ENCODE measurements around the gene DRAP1. TPM values are rescaled to one million over a fixed set of nuclear protein-coding genes. Genes with fewer than 3 reads are reported as not detected.

DRAP1 gene
- total and polyA plus RNA-seq, 9 of the 15 experiments (the other 6 are each of a cell fraction or from before 2014, with no cell fraction given): 9.6 to 200 (median 92.9) TPM

GRCh38 chr11:65873318-65874156 lies 45.7 kb upstream of the DRAP1 start (continued):
- 0 out of 2 replicates have a peak, but pooled peaks have one; percentile 10 for TF ChIP-seq ETV1 (tag; conservative IDR thresholded peaks at IDR 0.05; ENCODE audit: low read depth)
- TF ChIP-seq ADNP (tag; IDR thresholded peaks at IDR 0.05): no peak
- TF ChIP-seq CHD2 (IDR thresholded peaks at IDR 0.05; ENCODE audit: low read depth, low read length): no peak
- TF ChIP-seq KDM1A (IDR thresholded peaks at IDR 0.05): no peak
- TF ChIP-seq, protein P1, sequence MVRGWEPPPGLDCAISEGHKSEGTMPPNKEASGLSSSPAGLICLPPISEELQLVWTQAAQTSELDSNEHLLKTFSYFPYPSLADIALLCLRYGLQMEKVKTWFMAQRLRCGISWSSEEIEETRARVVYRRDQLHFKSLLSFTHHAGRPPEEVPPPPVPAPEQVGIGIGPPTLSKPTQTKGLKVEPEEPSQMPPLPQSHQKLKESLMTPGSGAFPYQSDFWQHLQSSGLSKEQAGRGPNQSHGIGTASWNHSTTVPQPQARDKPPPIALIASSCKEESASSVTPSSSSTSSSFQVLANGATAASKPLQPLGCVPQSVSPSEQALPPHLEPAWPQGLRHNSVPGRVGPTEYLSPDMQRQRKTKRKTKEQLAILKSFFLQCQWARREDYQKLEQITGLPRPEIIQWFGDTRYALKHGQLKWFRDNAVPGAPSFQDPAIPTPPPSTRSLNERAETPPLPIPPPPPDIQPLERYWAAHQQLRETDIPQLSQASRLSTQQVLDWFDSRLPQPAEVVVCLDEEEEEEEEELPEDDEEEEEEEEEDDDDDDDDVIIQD (CRISPR knock-in tag; IDR thresholded peaks at IDR 0.05): no peak
- TF ChIP-seq ZSCAN29 (IDR thresholded peaks at IDR 0.05): 0 out of 2 replicates have a peak, but pooled peaks have one; percentile 23
- no peak for TF ChIP-seq BACH1 (tag; IDR thresholded peaks at IDR 0.05)
- peak; percentile 89 for TF ChIP-seq BHLHE40 (IDR thresholded peaks at IDR 0.05; ENCODE audit: low read length)
- TF ChIP-seq MYNN (IDR thresholded peaks at IDR 0.05): 0 out of 2 replicates have a peak, but pooled peaks have one; percentile 57
- TF ChIP-seq MYNN (CRISPR knock-in tag; IDR thresholded peaks at IDR 0.05): no peak
- no peak for TF ChIP-seq ZNF780A (CRISPR knock-in tag; IDR thresholded peaks at IDR 0.05)
- TF ChIP-seq, protein P2, sequence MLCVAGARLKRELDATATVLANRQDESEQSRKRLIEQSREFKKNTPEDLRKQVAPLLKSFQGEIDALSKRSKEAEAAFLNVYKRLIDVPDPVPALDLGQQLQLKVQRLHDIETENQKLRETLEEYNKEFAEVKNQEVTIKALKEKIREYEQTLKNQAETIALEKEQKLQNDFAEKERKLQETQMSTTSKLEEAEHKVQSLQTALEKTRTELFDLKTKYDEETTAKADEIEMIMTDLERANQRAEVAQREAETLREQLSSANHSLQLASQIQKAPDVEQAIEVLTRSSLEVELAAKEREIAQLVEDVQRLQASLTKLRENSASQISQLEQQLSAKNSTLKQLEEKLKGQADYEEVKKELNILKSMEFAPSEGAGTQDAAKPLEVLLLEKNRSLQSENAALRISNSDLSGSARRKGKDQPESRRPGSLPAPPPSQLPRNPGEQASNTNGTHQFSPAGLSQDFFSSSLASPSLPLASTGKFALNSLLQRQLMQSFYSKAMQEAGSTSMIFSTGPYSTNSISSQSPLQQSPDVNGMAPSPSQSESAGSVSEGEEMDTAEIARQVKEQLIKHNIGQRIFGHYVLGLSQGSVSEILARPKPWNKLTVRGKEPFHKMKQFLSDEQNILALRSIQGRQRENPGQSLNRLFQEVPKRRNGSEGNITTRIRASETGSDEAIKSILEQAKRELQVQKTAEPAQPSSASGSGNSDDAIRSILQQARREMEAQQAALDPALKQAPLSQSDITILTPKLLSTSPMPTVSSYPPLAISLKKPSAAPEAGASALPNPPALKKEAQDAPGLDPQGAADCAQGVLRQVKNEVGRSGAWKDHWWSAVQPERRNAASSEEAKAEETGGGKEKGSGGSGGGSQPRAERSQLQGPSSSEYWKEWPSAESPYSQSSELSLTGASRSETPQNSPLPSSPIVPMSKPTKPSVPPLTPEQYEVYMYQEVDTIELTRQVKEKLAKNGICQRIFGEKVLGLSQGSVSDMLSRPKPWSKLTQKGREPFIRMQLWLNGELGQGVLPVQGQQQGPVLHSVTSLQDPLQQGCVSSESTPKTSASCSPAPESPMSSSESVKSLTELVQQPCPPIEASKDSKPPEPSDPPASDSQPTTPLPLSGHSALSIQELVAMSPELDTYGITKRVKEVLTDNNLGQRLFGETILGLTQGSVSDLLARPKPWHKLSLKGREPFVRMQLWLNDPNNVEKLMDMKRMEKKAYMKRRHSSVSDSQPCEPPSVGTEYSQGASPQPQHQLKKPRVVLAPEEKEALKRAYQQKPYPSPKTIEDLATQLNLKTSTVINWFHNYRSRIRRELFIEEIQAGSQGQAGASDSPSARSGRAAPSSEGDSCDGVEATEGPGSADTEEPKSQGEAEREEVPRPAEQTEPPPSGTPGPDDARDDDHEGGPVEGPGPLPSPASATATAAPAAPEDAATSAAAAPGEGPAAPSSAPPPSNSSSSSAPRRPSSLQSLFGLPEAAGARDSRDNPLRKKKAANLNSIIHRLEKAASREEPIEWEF (CRISPR knock-in tag; IDR thresholded peaks at IDR 0.05): no peak
- no peak for TF ChIP-seq GTF2B (IDR thresholded peaks at IDR 0.05; ENCODE audit: extremely low read depth, insufficient read length)
- TF ChIP-seq ZNF347 (CRISPR knock-in tag; IDR thresholded peaks at IDR 0.05; ENCODE audit: low read depth): no peak
- peak; percentile 43; the same call in 1 of the 2 replicates for TF ChIP-seq MITF (IDR thresholded peaks at IDR 0.05)
- TF ChIP-seq POLR2G (IDR thresholded peaks at IDR 0.05; ENCODE audit: low read depth, low read length): peak; percentile 84
- no peak for TF ChIP-seq POU5F1 (IDR thresholded peaks at IDR 0.05; ENCODE audit: borderline replicate concordance, low read depth, low read length, partially characterized antibody)
